Right lobe of liver (tissue), 4 donors: ENCODE measurements around the gene NRXN3.

ENCODE experiments used
- POLR2A ChIP-seq: fragments of 450-650 bp; IDR thresholded peaks from one replicate; pipeline ENCODE4 v1.6.1; 2017; ENCODE audit warnings: antibody characterized with exemption, mild to moderate bottlenecking
- TF ChIP-seq, protein P1 (sequence below), 4 donors: fragments of 200-600 bp in 3 of 4; fragments of 450-650 bp in 1 of 4; IDR thresholded peaks; one replicate each; pipeline versions ENCODE4 v1.5.1 to v1.8.0; 2016 to 2022; ENCODE audit warnings: antibody characterized with exemption in 4 of 4, mild to moderate bottlenecking in 2 of 4
- donor health status: DM: no; HTN: no; CAD: no.
- donor health status: DM: no; HTN: no; CAD: no.
- donor health status: DM: no; HTN: yes; CAD: no.

DNA sequence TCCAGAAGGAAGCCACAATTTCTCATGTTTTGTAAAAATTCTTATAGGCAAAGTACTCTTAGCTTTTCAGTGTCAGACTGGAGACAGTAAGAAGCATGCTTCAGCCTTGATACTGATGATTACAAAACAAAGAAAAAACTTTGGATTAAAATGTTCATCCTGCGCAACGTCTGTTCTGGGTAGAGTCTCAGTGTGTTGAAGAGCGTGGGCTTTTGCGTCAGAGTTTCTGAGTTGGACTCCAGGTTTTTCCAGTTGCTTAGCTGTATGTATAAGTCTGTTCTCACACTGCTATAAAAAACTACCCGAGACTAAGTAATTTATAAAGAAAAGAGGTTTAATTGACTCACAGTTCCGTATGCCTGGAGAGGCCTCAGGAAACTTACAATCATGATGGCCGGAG is 1533.0 kb downstream of the NRXN3 start:
- TF ChIP-seq, protein P1, sequence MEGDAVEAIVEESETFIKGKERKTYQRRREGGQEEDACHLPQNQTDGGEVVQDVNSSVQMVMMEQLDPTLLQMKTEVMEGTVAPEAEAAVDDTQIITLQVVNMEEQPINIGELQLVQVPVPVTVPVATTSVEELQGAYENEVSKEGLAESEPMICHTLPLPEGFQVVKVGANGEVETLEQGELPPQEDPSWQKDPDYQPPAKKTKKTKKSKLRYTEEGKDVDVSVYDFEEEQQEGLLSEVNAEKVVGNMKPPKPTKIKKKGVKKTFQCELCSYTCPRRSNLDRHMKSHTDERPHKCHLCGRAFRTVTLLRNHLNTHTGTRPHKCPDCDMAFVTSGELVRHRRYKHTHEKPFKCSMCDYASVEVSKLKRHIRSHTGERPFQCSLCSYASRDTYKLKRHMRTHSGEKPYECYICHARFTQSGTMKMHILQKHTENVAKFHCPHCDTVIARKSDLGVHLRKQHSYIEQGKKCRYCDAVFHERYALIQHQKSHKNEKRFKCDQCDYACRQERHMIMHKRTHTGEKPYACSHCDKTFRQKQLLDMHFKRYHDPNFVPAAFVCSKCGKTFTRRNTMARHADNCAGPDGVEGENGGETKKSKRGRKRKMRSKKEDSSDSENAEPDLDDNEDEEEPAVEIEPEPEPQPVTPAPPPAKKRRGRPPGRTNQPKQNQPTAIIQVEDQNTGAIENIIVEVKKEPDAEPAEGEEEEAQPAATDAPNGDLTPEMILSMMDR (IDR thresholded peaks at IDR 0.05), result no peak
- no peak for TF ChIP-seq POLR2A
